ENCODE data around the gene ZNF730.
"Not testable (repeated sequence)": the region's sequence is repeated elsewhere in the genome, so short reads cannot be mapped to it uniquely, and the experiment has no call there.

Gene ZNF730

DNA sequence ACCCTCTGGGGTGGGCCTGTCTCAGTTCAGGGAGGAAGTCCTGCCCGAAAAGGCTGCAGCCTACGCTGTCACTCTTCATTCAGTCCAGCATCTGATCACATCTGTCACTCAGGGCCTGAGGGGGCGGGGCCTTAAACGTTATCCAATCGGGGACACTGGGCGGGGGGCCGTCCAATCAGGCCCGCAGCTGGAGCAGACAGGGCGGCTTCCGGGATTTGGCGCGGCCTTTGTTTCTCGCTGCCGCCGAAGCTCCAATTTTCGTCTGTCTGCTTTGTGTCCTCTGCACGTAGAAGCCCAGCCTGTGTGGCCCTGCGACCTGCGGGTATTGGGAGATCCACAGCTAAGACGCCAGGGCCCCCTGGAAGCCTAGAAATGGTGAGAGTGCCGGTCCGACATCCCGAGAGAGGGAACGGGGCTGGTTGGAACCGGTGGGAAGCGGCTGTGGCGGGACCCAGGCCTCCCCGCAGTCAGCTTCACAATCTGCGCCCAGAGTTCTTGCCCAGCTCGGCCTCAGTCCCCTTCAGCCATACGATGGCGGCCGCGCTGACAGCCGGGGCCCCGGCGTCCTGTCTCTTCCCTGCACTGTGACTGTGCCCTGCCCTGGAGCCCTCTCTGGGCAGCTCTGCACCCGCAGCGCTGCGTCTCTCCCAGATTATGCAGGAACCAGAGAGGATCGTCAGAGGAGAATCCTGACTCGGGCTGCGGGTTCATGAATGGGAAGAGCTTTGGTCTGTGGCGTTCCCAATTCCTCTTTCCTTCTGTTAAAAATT is at the start of gene ZNF730:
Gene ZNF730, plus strand, starts transcription at position 224 of the 770 bp plus-strand sequence. Its CDS starts 149 bp downstream, at position 373.
- Mint-ChIP-seq H3K27me3 (peaks cover 27% of the 10 kb centered on the region), H3K4me3 (peak within 1 kb of the TSS; percentile 80), H3K4me1 (ENCODE audit: low read depth) (peaks cover 9% of the 10 kb centered on the region), H3K36me3 (ENCODE audit: low read depth) (peaks cover 11% of the 10 kb centered on the region), H3K27ac (no peak within 1 kb of the TSS), H3K9me3 (peaks cover 19% of the 10 kb centered on the region)

DNA sequence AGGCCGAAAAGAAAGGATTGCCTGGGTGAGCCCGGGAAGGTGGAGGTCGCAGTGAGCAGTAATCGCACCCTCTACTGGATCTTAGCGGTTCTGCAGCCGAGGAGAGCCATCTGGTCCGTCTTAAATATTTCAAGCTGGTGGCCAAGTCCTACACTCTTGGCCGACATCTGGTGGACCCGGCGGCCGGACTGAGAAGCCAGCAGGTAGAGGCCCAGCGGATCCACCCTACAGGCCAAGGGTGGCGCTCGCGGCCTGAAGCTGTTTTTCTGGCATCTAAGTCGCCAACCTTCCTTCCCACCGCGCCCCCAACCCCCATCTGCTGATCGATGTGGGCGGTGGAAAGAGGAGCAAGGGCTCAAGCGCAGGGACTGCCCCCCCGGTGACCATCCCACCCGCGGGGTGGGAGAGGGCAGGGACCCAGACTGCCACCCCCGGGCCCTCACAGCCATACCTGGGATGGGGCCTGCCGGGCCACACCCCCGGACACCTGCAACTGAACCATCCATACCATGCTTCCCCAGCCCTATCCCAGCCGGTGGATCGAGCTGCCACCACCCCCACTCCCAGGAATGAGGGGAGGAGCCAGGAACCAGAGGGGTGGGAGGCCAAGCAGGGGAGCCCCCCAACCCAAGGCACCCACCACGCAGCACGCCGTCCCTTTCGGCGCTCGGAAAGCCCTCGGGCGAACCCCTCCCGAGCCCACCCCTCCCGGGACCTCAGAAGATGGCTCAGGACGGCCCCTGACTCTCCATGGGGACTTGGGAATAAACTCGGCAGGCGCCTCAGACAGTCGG is 46.3 kb upstream of the ZNF730 start:
- Mint-ChIP-seq H3K4me1 (ENCODE audit: low read depth) (no peaks in the 10 kb centered on the region), H3K27me3 (peaks cover 42% of the 10 kb centered on the region), H3K36me3 (ENCODE audit: low read depth) (peaks cover 8% of the 10 kb centered on the region), H3K27ac (no peak overlapping the region), H3K9me3 (peaks cover 22% of the 10 kb centered on the region), H3K4me3 (no peak overlapping the region)

DNA sequence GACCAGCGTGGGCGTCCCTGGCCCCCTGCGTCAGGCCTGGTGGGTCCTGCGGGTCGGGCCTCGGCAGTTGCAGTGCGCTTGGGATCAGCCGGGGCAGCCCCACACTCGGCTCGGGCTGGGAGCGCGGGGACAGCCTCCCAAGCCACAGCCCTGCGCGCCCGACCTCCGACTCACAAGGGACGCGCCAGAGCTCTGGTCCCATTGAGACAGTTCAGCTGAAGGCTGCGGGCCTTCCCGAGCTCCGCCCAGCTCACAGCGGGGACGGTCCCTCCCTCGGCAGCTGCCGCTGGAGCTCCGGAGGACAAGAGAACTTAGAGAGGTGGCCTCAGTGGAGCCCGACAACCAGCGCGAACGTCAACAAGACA is 45.7 kb upstream of the ZNF730 start:
- peaks cover 46% of the 10 kb centered on the region for H3K27me3 Mint-ChIP-seq
- peaks cover 11% of the 10 kb centered on the region for H3K36me3 Mint-ChIP-seq (ENCODE audit: low read depth)
- H3K4me1 Mint-ChIP-seq (ENCODE audit: low read depth) = peaks cover 6% of the 10 kb centered on the region
- H3K9me3 Mint-ChIP-seq = peaks cover 22% of the 10 kb centered on the region
- peak overlapping the region; percentile 13 for H3K4me3 Mint-ChIP-seq
- H3K27ac Mint-ChIP-seq = no peak overlapping the region

DNA sequence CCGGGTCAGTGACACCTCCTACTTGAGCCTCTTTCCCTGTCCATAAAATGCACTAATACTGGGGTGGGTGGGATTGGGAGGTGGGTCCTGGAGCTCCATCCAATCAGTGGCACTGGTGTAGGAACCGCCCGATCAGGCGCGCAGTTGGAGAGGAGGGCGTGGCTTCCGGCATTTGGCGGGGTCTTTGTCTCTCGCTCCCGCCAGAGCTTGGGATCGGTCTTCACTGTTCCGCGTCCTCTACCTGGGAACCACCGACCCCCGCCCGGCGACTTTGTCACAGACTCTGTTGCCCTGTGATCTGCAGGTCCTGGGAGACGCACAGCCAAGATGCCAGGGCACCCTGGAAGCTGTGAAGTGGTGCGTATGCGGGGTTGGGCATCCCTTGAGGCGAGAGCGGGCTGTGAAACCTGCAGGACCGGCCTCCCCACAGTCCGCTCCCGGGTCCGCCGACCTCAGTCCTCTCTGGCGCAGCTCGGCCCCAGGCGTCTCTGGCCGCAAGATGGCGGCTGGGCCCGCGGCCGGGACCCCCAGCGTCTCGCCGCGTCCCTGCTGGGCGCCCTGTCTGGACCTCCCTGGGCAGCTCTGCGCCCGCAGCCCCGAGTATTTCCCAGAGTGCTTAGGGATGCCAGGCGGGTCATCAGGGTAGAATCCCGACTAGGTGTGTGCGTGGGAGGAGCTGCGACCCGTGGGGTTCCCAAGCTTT is 41.6 kb upstream of the ZNF730 start:
- peaks cover 9% of the 10 kb centered on the region for H3K9me3 Mint-ChIP-seq
- H3K36me3 Mint-ChIP-seq (ENCODE audit: low read depth) = peaks cover 9% of the 10 kb centered on the region
- peaks cover 8% of the 10 kb centered on the region for H3K4me1 Mint-ChIP-seq (ENCODE audit: low read depth)
- peak overlapping the region; percentile 53 for H3K4me3 Mint-ChIP-seq
- H3K27me3 Mint-ChIP-seq = peaks cover 32% of the 10 kb centered on the region
- H3K27ac Mint-ChIP-seq = no peak overlapping the region

DNA sequence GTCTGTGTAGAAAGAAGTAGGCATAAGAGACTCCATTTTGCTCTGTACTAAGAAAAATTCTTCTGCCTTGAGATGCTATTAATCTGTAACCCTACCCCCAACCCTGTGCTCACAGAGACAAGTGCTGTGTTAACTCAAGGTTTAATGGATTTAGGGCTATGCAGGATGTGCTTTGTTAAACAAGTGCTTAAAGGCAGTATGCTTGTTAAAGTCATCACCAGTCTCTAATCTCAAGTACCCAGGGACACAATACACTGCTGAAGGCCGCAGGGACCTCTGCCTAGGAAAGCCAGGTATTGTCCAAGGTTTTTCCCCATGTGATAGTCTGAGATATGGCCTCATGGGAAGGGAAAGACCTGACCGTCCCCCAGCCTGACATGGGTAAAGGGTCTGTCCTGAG is 39.0 kb upstream of the ZNF730 start:
- H3K4me3 Mint-ChIP-seq; H3K36me3 Mint-ChIP-seq (ENCODE audit: low read depth); H3K9me3 Mint-ChIP-seq; H3K4me1 Mint-ChIP-seq (ENCODE audit: low read depth); H3K27ac Mint-ChIP-seq: not testable (repeated sequence)
- peaks cover 16% of the 10 kb centered on the region for H3K27me3 Mint-ChIP-seq

DNA sequence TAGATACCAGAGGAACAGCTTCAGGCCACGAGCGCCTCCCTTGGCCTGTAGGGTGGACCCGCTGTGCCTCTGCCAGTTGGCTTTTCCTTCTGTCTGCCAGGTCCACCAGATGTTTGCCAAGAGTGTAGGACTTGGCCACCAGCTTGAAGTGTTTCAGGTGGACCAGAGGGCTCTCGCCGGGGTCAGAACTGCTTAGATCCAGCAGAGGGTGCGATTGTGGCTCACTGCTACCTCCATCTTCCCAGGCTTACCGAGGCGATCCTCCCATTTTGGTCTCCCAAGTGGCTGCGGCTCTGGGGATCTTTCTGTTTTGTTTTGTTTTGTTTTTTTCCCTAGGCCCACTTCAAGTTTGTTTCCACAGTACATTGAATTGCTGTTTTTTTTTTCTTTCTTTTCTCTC is 23.0 kb upstream of the ZNF730 start:
- Mint-ChIP-seq H3K4me3 (no peak overlapping the region), H3K9me3 (peaks cover 43% of the 10 kb centered on the region), H3K27me3 (no peaks in the 10 kb centered on the region), H3K4me1 (ENCODE audit: low read depth) (no peaks in the 10 kb centered on the region), H3K36me3 (ENCODE audit: low read depth) (peaks cover 31% of the 10 kb centered on the region), H3K27ac (no peak overlapping the region)

DNA sequence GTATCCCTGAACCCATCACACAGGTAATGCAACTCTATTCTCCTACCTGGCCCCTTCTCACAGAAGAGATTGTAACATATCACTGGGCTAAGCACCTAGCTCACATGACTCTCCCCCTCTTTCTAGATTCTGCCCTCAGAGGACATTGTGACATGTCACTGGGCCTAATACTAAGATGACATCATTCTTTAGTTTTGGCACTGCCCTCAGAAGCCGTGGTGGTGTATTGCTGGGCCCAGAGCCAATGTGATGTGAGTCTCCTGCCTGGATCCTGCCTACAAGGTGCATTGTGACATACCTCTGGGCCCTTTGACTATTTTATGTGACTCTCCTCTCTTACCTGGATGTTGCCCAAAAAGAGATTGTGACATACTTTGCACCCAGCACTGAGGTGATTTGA is 21.4 kb upstream of the ZNF730 start:
- Mint-ChIP-seq H3K4me1 (ENCODE audit: low read depth) (no peaks in the 10 kb centered on the region), H3K27me3 (no peaks in the 10 kb centered on the region), H3K36me3 (ENCODE audit: low read depth) (peaks cover 25% of the 10 kb centered on the region), H3K27ac (no peak overlapping the region), H3K9me3 (peaks cover 44% of the 10 kb centered on the region), H3K4me3 (no peak overlapping the region)

DNA sequence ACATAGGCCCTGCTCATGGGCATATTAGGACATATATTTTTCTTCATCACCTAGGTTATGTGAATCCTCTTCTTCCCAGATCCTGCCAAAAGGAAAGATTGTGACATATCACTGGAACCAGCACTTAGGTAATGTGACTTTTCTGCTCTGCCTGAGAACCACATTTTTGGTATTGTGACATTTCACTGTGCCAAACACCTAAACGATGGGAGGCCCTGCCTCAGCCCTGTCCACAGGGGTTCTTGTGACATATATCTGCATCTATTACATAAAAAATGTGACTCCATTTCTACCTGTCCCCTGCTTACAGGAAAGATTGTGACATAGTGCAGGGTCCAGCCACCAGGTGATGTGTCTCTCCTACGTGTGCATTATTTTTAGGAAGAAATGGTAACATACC is 18.5 kb upstream of the ZNF730 start:
- no peaks in the 10 kb centered on the region for H3K27me3 Mint-ChIP-seq
- H3K4me3 Mint-ChIP-seq = no peak overlapping the region
- peaks cover 22% of the 10 kb centered on the region for H3K36me3 Mint-ChIP-seq (ENCODE audit: low read depth)
- no peak overlapping the region for H3K27ac Mint-ChIP-seq
- H3K4me1 Mint-ChIP-seq (ENCODE audit: low read depth) = no peaks in the 10 kb centered on the region
- H3K9me3 Mint-ChIP-seq = peaks cover 49% of the 10 kb centered on the region

DNA sequence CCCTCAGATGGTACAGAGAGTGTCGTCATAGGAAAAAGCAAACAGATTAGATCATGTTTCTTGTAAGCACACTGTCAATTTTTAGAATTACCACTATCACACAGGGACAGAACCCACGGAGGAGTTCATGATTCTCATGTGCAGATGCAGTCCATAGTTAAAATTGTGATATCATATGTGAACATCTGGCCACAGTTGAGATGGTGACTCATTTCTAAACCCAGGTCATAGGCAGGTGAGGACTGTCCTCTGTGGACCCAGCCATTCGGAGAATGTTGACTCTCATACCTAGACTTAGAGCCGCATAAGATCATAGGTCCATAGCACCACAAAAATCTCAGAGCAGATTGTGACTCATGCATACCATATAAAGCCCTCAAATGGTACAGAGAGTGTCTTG is 17.8 kb upstream of the ZNF730 start:
- H3K4me3 Mint-ChIP-seq = no peak overlapping the region
- H3K4me1 Mint-ChIP-seq (ENCODE audit: low read depth) = no peaks in the 10 kb centered on the region
- no peaks in the 10 kb centered on the region for H3K27me3 Mint-ChIP-seq
- peaks cover 22% of the 10 kb centered on the region for H3K36me3 Mint-ChIP-seq (ENCODE audit: low read depth)
- H3K27ac Mint-ChIP-seq = no peak overlapping the region
- H3K9me3 Mint-ChIP-seq = peaks cover 47% of the 10 kb centered on the region

DNA sequence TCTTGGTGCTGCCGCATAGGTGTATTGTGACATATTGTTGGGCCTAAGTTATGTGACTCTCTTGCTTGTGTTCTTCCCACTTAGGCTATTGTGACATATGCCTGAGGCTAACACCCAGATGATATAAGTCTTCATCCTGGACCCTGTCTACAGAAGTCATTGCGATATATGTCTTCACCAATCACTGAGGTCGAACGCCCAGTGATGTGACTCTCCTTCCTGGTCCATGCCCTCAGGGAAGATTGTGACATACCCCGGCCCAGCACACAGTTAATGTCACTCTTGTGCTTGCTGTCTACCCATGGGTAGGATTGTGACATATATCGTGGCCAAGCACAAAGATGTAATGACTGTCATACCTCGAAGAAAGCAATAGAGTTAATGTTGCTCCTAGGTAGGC is 16.9 kb upstream of the ZNF730 start:
- Mint-ChIP-seq H3K27me3 (no peaks in the 10 kb centered on the region), H3K4me1 (ENCODE audit: low read depth) (no peaks in the 10 kb centered on the region), H3K4me3 (no peak overlapping the region), H3K27ac (no peak overlapping the region), H3K36me3 (ENCODE audit: low read depth) (peaks cover 19% of the 10 kb centered on the region), H3K9me3 (peaks cover 44% of the 10 kb centered on the region)

DNA sequence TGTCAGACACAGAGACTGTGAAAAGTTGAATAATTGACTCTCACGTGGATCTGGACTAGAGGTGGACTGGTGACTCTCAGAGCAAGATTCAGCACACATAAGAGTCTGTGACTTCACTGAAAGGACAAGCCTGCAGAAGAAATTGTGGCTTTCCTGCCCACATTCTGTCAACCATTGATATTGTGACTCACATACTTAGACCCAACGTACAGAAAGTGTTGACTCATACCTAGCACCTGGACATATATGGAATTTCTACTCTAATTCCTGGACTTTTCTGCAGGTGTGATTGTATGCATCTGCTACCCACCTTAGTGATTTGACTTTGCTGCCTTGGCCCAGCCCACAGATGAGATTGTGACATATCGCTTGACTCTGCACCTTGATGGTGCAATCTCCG is 15.6 kb upstream of the ZNF730 start:
- Mint-ChIP-seq H3K4me3 (no peak overlapping the region), H3K36me3 (ENCODE audit: low read depth) (peaks cover 16% of the 10 kb centered on the region), H3K4me1 (ENCODE audit: low read depth) (no peaks in the 10 kb centered on the region), H3K9me3 (peaks cover 49% of the 10 kb centered on the region), H3K27ac (no peak overlapping the region), H3K27me3 (no peaks in the 10 kb centered on the region)

DNA sequence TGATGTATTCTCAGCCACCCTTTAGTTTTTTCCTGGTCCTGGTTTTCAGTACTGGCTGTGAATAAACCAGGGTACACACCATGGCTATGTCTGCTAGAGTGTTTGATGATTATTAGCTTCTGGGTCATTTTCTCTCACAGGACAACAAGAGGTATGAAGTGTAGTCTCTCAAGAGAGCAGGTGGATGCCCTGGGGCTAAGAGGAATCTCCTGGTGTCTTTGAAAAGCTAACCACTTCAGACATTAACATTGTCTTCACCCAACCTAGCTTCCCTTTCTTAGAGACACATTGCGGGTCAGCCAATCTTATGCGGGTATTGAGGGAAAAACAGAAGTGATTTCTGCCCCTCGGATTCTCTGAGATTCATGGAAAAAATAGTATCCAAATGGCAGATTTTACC is 1.6 kb downstream of the ZNF730 start:
- Mint-ChIP-seq H3K9me3 (peaks cover 15% of the 10 kb centered on the region), H3K36me3 (ENCODE audit: low read depth) (peaks cover 11% of the 10 kb centered on the region), H3K27me3 (peaks cover 27% of the 10 kb centered on the region), H3K27ac (no peak overlapping the region), H3K4me3 (no peak overlapping the region), H3K4me1 (ENCODE audit: low read depth) (peaks cover 9% of the 10 kb centered on the region)

DNA sequence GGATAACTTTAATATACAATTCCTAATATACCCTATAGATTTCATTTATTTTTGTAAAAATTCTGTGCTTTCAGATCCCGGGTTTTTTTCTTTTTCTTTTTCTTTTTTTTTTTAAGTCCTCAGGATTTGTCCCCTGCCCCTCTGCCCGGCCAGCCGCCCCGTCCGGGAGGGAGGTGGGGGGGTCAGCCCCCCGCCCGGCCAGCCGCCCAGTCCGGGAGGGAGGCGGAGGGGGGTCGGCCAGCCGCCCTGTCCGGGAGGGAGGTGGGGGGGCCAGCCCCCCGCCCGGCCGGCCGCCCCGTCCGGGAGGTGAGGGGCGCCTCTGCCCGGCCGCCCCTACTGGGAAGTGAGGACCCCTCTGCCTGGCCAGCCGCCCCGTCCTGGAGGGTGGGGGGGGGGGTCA is 17.4 kb downstream of the ZNF730 start:
- H3K27ac Mint-ChIP-seq; H3K9me3 Mint-ChIP-seq; H3K4me1 Mint-ChIP-seq (ENCODE audit: low read depth); H3K36me3 Mint-ChIP-seq (ENCODE audit: low read depth); H3K27me3 Mint-ChIP-seq; H3K4me3 Mint-ChIP-seq: not testable (repeated sequence)

DNA sequence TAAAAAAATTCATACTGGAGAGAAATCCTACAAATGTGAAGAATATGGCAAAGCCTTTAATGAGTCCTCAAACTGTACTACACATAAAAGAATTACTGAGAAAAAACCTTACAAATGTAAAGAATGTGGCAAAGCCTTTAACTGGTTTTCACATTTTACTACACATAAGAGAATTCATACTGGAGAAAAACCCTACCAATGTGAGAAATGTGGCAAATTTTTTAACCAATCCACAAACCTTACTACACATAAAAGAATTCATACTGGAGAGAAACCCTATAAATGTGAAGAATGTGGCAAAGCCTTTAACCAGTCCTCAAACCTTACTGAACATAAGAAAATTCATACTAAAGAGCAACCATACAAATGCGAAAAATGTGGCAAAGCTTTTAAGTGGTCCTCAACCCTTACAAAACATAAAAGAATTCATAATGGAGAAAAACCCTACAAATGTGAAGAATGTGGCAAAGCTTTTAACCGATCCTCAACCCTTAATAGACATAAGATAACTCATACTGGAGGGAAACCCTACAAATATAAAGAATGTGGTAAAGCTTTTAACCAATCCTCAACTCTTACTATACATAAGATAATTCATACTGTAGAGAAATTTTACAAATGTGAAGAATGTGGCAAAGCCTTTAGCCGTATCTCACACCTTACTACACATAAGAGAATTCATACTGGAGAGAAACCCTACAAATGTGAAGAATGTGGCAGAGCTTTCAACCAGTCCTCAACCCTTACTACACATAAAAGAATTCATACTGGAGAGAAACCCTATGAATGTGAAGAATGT is 29.0 kb downstream of the ZNF730 start:
- no peak overlapping the region for H3K4me3 Mint-ChIP-seq
- no peak overlapping the region for H3K27ac Mint-ChIP-seq
- peaks cover 36% of the 10 kb centered on the region for H3K9me3 Mint-ChIP-seq
- H3K36me3 Mint-ChIP-seq (ENCODE audit: low read depth) = peaks cover 28% of the 10 kb centered on the region
- H3K4me1 Mint-ChIP-seq (ENCODE audit: low read depth) = no peaks in the 10 kb centered on the region
- H3K27me3 Mint-ChIP-seq = no peaks in the 10 kb centered on the region

Data from stimulated activated naive CD8-positive, alpha-beta T cell treated with anti-CD3 and anti-CD28 coated beads, Interleukin-15, Interleukin-2, amounts not matched to agents 100 ng/mL and 50 ng/mL, for 24 hours (primary cell).